ENCODE results near the gene ELOA2.
"Not testable (repeated sequence)": the region's sequence is repeated elsewhere in the genome, so short reads cannot be mapped to it uniquely, and the experiment has no call there.

Gene ELOA2

GRCh38 chr18:47022821-47023220, 12.6 kb downstream of the ELOA2 start:
- DNase-seq, result not testable (repeated sequence)

DNA sequence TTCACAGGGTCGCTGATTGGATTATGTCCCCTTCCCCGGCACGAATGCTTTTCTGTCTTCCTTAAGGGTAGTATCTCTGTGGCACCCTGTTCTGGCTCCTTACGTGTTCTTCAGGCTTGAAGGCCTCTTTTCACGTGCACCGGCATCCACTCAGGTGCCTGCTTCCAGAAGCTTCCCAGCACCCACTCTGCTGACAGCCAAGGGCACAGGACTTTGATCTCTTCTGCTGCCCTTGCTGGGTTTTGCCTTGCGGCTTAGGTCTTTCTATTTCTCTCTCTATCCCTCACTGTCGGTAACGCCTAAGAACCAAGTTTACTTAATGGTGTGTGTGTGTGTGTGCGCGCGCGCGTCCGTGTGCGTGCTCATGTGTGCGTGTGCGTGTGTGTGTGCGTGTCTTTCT, 14.7 kb downstream of the ELOA2 start:
- not testable (repeated sequence) for DNase-seq

GRCh38 chr18:47019870-47020269, 15.6 kb downstream of the ELOA2 start:
- not testable (repeated sequence) for DNase-seq
